Measurements from ENCODE around the gene CPED1.
"Not testable (repeated sequence)": the region's sequence is repeated elsewhere in the genome, so short reads cannot be mapped to it uniquely, and the experiment has no call there.

CPED1 gene

DNA sequence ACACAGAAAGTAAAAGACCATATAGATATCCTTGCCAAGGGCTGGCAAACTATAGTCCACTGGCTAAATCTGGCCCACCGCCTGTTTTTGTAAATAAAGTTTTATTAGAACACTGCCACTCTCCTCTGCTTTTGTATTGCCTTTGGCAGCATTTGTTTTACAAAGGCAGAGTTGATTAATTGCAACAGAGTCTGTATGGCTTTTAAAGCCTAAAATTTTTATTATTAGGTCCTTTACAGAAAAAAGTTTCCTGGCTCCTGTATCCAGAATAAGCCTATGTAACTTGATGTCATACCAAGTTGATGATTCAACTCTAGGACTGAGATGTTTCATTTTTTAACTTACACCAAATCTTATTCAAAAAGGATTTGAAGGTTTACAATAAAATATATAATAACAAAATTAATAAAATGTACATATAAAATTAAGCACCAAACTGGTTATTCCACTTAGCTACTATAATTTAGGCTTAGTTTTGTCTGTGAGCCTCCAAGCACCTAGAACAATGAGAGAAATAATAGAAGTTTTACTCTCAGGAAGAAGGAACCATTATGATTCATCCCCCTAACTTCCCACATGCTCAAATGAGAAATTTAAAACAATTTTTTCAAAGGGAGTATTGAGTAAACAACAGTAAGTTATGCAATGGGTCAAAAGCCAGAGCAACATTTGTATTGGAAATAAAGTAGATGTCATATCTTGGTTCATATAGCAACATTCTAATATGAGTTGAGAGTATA, 31.9 kb downstream of the CPED1 start:
- no peak for DNase-seq (ENCODE audit: low read depth)

DNA sequence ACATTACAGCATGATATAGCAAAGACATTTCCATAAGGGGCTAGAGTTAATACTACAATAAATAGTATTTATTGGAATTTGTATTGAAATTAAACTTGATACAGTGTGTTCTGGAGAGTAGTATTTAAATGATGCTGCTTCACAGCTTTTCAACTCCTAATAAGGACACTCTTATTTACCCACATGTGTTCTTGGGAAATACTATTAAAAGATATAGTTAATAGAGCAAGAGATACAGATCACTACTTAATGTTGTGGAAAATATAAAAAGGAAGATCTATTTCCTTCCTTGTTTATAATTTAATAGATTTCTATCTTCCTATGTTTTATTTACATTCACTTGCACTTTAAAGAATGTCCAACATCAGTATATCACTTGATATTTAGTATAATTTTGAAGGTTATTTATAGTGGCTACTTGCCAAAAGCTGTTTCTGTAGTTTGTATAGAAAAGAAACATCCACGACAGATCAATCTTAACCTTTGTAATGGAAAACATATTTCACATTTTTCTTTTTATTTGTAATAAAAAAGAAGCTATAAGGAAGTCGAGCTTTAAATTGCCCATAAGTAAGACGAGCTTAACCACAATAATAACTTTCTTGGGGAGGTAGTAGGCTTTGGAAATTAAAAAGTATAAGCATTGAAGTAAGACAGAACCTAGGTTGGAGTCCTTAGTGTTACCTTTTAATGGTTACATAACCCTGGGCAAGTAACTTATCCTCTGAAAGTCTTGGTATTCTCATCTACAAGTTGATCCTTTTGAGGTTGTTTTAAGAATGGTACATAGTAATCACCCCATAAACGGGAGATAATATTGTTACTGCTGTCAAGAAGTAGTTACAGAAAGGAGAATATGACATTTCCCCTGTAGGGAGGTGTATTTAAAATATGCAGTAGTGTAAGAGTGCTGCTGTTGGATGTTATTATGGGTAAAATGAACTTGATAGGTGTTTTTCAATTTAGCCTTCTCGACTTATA, 32.8 kb downstream of the CPED1 start:
- DNase-seq (ENCODE audit: low read depth): no peak

DNA sequence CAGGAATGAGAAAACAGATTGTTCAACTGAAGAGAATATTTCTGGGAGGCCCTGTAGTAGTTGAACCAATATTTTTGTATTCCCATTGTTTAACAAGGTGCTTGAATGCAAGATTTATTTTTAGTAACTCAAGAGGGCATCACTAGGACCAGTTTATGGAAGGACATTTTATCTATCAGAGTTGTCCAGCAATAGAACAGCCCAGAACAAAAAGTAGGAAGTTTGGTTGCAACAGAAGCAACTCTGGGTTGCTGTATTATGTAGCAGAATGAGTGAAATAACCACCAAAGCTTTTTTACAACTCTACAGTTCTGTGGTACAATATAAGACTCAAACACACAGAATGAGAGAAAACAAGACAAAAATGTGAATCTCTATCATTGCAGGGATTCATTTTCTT, 34.7 kb downstream of the CPED1 start:
- DNase-seq (ENCODE audit: low read depth): no peak

DNA sequence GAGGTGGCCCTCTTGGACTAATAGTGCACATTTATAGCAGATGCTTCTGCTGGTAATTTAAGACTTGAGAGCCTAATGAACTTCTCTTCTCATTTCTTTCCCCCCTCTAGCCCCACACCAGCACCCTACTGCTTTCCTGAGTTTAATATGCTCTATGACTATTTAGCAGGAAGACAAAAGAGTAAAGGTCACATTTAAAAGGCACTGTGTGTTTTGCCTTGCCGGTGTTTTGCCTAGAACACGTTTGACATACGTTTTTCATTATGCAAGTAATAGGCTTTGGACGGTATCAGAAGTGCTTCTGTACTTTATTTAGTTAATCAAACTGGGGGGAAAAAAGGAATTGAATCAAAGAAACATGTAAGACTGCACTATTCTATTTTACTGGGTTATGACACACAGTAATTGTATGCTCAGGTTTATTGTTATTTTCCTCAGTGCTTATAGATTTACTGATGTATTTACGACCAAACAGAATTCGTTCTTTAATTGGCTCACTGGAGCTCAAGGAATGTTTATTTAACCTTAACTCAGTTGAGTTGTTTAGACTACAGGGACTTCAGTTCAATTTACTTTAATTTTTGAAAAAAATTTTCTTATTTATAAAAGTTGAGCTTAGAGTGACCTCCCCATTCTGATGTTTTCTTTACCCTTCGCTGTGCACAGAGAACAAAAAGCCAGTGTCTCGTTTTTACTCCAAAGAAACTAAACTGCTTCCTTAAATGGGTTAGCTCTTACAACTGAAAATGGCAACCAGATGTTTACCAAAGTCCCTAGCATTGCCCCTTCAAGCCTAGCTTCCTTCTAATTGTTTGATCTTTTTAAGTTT, 35.4 kb downstream of the CPED1 start:
- no peak for DNase-seq (ENCODE audit: low read depth)

DNA sequence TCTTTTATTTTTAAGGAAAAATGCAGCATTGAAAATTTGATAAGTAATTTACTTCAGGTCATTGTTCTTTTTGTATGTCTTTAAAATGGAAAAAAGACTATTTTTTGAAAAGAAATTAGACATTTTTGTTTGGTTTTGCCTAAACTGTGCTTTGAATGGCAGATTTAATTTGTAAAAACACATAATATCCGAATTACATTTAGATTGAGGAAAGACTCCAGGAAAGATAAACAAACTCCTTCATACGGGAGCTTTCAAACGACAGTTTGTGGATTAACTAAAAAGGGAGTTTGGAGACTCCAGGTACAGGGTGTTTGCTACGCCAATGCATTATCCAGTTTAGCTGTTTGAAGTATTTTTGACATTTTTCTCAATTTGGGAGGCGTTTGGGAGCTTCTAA, 36.1 kb downstream of the CPED1 start:
- no peak for DNase-seq (ENCODE audit: low read depth)

DNA sequence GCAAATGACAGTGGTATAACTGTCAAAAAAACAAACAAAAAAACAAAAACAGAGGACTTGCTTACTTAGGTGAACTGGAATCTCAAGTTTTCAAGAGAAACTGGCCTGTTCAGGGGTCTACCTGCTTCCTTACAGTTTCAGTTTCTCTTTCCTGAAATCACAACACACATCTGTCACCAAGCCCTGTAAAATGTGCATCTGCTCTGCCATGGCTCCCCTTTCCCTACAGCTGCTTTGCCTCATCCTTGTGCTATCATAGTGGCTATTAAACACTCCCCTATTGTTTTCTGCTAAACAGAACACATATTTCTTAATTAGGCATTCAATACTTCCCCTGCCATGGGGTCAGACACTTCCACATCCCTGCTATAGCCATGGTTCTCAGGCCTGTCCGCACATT, 37.6 kb downstream of the CPED1 start:
- no peak for DNase-seq (ENCODE audit: low read depth)

DNA sequence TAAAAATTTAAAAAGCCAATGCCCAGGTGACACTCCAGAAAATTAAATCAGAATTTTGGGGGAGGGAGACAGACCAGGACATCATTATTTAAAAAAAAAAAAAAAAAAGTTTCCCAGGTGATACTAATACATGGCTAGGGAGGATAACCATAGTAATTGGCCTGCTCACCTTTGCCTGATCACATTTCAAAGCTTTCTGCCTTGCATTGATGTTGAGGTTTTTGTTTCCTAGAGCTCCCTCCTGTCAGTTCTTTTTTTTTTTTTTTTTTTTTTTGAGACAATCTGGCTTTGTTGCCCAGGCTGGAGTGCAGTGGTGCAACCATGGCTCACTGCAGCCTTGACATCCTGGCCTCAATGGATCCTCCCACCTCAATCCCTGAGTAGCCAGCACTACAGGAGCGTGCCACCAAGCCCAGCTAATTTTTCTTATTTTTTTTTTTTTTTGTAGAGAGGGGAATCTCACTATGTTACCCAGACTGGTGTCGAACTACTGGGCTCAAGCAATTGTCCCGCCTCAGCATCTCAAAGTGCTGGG, 38.1 kb downstream of the CPED1 start:
- DNase-seq (ENCODE audit: low read depth): no peak

DNA sequence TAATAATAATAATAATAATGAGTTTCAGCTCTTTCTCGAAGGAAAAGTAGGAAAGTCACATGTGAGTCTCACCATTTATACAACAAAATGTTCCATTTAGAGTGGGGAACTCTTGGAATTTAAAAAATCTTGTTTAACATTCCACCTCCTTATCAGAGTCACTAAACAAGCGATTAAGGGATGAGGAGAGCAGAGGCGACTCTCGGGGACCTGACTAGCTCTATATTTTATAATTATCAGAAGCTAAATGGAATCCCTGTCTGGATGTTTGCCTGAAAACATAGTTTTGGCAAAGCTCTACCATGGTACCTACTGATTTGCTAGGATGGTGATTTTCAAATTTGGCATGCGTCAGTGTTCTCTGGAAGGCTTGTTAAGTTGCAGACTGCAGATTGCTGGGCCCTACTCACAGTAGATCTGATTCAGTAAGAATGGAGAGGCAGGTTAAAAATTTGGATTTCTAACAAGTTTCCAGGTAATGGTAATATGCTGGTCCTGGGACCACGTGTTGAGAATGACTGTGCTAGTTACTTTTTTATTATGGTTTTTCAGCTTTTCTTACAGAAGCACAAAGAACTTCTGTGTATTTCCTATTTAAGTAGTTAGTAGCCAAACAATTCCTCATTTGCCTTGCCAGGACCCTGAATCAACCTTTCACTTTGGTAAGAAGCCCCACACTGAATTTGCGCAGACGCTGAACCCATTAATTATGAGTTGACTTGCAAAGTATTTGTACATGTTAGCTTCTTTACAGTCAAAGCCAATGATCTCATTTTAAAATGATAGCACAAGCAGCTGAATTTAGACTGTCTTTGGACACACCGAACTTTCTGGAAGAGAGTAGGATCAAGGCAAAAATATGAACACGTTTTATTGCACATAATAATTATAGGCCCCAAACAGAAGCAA, 39.5 kb downstream of the CPED1 start:
- DNase-seq (ENCODE audit: low read depth): no peak

DNA sequence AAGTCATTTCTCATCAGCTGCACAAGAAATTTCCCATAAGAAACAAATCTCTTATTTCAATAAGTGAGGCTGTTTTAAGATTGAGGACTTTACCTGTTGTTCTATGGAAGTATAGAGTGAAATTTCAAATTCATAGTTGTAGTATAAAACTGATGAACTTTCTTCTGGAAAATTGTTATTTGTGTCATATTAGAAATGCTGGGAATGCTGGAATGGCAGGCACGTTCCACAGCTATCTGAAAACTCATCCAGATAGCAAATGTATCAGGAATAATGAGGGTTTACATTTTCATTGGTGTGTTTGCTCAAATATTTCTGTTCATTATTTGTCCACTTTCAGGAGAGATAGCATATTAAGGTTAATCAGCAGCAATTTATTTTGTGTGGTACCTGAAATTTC, 40.8 kb downstream of the CPED1 start:
- DNase-seq (ENCODE audit: low read depth): no peak

DNA sequence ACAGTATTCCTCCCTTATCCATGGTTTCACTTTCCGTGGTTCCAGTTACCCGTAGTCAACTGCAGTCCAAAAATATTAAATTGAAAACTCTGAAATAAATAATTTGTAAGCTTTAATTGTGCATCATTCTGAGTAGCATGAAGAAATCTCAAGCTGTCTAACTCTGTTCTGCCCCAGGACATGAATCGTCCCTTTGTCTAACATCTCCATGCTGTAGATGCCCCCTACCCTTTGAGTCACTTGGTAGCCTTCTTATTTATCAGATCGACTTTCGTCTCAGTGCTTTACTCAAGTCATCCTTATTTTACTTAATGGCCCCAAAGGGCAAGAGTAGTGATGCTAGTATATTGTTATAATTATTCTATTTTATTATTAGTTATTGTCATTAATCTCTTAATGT, 41.8 kb downstream of the CPED1 start:
- no peak for DNase-seq (ENCODE audit: low read depth)

DNA sequence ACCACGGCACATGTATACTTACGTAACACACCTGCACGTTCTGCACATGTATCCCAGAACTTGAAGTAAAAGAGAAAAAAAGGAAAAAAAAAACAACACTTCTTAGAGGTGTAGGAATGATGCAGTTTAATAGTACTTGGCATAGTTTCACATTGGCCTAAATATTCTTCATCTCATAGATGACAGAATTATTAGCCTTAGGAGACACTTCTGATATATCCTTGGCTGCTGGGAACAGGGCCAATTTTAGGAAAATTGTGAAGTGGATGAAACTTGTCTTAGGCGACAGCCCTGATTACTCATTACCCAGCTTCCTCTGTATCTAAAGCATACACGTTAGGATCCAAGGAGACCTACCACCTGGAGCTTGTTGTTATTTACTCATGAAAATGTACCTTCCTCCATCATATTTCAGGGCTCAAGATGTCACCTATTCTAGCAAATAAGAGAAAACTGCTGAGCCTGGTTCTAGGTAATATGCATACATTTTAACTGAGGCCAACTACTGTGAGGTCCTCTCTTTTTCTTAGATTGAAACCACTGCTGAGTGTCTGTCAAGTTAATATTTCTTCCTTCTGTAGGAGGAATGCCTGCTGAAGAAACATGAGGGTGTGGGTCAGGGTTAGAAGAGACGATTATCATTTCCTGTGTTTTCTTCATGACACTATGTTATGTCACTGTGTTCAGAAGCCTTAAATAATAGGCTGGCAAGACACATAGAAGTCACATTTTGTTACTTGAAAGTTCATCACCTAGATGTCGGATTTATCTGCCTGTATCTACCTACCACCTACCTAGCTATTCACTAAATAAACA, 44.3 kb downstream of the CPED1 start:
- peak; percentile 56 for DNase-seq (ENCODE audit: low read depth)

DNA sequence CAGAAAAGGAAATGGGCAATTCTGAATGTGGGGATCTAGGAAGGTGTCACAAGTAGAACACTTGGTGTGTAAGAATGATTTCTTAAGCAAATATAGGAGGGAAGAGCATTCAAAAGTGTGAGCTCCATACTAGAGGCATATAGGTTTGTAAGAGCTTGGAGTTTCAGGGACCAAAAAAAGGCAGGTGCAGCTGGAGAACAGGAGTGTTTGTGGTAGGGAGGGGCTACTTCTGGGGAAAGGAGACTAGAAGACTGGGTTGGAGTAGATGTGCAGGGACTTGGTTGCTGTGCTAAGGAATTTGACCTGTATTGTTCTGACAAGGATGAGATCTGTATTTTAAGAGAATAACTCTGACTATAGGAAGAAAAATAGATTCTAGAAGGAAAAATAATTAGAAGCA, 46.4 kb downstream of the CPED1 start:
- no peak for DNase-seq (ENCODE audit: low read depth)

DNA sequence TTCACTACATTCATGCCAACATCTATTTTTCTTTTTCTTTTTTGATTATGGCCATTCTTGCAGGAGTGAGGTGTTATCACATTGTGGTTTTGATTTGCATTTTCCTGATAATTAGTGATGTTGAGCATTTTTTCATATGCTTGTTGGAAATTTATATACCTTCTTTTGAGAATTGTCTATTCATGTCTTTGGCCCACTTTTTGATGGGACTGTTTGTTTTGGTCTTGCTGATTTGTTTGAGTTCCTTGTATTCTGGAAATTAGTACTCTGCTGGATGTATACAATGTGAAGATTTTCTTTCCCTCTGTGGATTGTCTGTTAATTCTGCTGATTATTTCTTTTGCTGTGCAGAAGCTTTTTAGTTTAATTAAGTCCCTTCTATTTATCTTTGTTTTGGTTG, 48.3 kb downstream of the CPED1 start:
- not testable (repeated sequence) for DNase-seq (ENCODE audit: low read depth)

DNA sequence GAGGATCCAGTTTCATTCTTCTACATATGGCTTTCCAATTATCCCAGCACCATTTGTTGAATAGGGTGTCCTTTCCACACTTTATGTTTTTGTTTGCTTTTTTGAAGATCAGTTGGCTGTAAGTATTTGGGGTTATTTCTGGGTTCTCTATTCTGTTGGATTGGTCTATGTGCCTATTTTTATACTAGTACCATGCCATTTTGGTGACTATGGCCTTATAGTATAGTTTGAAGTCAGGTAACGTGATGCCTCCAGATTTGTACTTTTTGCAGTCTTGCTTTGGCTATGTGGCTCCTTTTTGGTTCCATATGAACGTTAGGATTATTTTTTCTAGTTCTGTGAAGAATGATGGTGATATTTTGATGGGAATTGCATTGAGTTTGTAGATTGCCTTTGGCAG, 48.8 kb downstream of the CPED1 start:
- not testable (repeated sequence) for DNase-seq (ENCODE audit: low read depth)

DNA sequence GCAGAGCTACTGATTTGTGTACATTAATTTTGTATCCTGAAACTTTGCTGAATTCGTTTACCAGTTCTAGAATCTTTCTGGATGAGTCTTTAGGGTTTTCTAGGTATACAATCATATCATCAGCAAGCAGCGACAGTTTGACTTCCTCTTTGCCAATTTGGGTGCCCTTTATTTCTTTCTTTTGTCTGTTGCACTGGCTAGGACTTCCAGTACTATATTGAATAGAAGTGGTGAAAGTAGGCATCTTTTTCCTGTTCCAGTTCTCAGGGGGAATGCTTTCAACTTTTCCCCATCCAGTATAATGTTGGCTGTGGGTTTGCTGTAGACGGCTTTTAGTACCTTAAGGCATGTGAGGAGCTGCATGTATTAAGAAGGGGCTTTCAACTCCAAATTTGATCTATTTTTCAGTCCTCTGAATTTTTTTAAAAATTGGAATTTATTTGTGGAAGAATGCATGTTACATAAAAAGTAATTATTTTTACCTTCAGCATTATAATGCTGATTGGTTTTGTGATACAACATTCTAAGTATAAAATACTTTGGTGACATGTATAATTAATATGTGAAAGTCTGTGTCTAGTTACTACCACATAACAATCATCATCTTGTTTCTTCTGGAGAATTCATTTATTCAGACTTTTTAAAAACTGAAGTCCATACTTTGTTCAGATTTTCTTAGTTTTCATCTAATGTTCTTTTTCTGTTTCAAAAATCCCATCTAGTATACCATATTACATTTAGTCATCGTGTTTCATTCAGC, 49.6 kb downstream of the CPED1 start:
- DNase-seq (ENCODE audit: low read depth): no peak

DNA sequence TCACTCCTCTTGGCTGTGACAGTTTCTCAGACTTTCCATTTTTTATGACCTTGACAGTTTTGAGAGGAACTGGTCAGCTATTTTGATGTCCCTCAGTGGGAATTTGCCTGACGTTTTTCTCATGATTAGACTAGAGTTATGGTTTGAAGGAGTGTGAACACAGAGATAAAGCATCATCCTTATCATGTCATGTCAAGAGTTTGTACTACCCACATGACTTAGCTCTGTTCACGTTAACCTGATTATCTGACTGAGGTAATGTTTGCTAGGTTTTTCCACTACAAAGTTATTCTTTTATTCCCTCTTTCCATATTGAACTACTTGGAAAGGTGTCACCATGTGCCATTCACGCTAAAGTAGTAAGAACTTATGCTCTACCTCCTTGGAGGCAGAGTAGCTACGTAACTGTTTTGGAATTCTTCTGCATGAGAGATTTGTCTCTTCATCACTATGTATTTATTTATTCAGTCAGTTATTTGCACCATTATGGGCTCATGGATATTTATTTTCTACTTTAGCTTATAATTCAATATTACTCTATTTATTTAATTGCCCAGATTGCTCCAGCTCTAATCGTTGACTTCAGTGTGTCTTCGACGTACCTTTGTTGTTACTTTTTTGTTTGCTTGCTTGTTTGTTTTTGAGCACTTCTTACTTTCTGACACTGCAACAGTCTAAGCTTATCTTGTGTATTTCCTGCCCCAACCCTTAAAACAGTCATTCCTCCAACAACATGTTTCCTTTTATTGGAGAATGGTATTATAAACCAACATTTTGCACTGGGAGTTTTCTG, 50.4 kb downstream of the CPED1 start:
- no peak for DNase-seq (ENCODE audit: low read depth)

DNA sequence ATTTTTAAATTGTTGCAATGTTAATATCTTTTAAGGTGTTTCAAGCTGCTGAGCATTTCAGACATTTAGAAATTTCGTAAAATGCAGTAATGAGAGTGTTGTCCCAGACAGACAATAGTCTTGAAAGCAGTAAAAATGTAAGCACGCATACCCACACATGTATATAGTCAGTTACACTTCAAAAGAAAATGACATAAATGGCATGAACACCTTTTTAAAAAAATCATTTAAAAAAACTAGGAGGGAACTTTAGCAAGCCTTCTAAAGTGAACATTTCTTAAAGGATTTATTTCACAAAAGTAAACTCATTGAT, 51.0 kb downstream of the CPED1 start:
- no peak for DNase-seq (ENCODE audit: low read depth)

DNA sequence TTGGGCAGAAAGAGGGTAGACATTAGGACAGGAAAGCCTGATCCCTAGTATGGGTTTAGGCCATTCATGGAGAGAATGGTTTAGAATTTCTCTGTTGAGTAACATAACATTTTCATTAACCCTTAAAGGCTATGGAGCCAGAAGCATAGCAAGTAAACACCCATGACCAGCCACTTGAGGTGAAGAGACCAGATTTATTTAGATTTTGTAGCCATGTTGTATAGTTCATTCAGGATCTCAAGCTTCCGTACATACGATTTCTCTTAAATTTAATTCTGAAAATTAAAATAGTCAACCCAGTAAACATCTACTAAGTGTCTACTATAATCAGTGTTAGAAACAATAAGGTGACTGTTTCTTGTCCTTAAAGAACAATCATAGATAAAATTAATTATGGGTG, 51.5 kb downstream of the CPED1 start:
- DNase-seq (ENCODE audit: low read depth): no peak
